ENCODE measurements around the gene PRKAG2.

DNA sequence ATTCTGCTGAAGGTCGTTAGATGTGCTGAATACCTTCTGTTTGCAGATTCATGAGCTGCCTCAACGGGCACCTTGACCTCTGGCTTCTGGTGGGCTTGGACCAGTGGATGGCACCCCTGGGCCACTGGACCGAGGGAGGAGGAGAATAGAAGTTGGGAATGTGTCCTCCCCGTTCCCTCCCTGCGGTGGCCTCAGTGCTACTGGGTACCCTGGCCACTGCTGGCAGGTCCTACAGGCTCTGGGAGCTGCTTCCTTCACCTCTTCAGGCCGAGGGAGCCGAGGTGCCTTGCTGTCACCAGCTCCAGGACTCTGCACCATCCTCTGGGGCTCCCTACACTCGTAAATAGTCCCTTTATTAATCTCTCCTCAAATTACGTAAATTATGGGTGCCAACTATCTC is 47.1 kb upstream of the PRKAG2 start:
- no peak for TF ChIP-seq CTCF (IDR thresholded peaks at IDR 0.05)
- TF ChIP-seq, protein P1, sequence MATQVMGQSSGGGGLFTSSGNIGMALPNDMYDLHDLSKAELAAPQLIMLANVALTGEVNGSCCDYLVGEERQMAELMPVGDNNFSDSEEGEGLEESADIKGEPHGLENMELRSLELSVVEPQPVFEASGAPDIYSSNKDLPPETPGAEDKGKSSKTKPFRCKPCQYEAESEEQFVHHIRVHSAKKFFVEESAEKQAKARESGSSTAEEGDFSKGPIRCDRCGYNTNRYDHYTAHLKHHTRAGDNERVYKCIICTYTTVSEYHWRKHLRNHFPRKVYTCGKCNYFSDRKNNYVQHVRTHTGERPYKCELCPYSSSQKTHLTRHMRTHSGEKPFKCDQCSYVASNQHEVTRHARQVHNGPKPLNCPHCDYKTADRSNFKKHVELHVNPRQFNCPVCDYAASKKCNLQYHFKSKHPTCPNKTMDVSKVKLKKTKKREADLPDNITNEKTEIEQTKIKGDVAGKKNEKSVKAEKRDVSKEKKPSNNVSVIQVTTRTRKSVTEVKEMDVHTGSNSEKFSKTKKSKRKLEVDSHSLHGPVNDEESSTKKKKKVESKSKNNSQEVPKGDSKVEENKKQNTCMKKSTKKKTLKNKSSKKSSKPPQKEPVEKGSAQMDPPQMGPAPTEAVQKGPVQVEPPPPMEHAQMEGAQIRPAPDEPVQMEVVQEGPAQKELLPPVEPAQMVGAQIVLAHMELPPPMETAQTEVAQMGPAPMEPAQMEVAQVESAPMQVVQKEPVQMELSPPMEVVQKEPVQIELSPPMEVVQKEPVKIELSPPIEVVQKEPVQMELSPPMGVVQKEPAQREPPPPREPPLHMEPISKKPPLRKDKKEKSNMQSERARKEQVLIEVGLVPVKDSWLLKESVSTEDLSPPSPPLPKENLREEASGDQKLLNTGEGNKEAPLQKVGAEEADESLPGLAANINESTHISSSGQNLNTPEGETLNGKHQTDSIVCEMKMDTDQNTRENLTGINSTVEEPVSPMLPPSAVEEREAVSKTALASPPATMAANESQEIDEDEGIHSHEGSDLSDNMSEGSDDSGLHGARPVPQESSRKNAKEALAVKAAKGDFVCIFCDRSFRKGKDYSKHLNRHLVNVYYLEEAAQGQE (IDR thresholded peaks at IDR 0.05; ENCODE audit: low read depth, low read length), result no peak
- TF ChIP-seq, protein P2, sequence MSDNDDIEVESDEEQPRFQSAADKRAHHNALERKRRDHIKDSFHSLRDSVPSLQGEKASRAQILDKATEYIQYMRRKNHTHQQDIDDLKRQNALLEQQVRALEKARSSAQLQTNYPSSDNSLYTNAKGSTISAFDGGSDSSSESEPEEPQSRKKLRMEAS (IDR thresholded peaks at IDR 0.05; ENCODE audit: low read depth), result no peak
- TF ChIP-seq TEAD4 (IDR thresholded peaks at IDR 0.05; ENCODE audit: borderline replicate concordance, insufficient read depth), result no peak
- TF ChIP-seq EZH2phosphoT487 (IDR thresholded peaks at IDR 0.05; ENCODE audit: borderline replicate concordance, low read depth), result no peak
- TF ChIP-seq, protein P3, sequence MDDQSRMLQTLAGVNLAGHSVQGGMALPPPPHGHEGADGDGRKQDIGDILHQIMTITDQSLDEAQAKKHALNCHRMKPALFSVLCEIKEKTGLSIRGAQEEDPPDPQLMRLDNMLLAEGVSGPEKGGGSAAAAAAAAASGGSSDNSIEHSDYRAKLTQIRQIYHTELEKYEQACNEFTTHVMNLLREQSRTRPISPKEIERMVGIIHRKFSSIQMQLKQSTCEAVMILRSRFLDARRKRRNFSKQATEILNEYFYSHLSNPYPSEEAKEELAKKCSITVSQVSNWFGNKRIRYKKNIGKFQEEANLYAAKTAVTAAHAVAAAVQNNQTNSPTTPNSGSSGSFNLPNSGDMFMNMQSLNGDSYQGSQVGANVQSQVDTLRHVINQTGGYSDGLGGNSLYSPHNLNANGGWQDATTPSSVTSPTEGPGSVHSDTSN (IDR thresholded peaks at IDR 0.05), result no peak
- no peak for TF ChIP-seq USF1 (IDR thresholded peaks at IDR 0.05; ENCODE audit: borderline replicate concordance, low read depth)
- TF ChIP-seq CHD2 (IDR thresholded peaks at IDR 0.05; ENCODE audit: low read length, partially characterized antibody), result no peak
- TF ChIP-seq JUND (IDR thresholded peaks at IDR 0.05), result no peak
- no peak for TF ChIP-seq SIN3A (IDR thresholded peaks at IDR 0.05; ENCODE audit: borderline replicate concordance, low read depth, low read length)
- TF ChIP-seq RAD21 (IDR thresholded peaks at IDR 0.05; ENCODE audit: low read length), result no peak
- no peak for TF ChIP-seq USF2 (IDR thresholded peaks at IDR 0.05; ENCODE audit: borderline replicate concordance, low read depth, low read length)
- no peak for TF ChIP-seq POLR2AphosphoS5 (IDR thresholded peaks at IDR 0.05; ENCODE audit: low read depth, low read length)
